Activated T-cell treated with anti-CD3 and anti-CD28 coated beads, Interleukin-2, amount 50 U/mL, for 72 hours (primary cell): Measurements from ENCODE around the gene LDLRAD4. TPM values are rescaled to one million over a fixed set of nuclear protein-coding genes. Genes with fewer than 3 reads are reported as not detected.

ENCODE experiments used
- ATAC-seq, 2 donors: fragments of 150-1000 bp; cut with Tn5 transposase; replicated peaks in 1 of 2; 2 replicates each; pipeline ENCODE4 v1.10.0; 2021; ENCODE audit warnings: moderate library complexity in 2 of 2, mild to moderate bottlenecking in 1 of 2
- DNase-seq, 2 donors: peaks; one replicate each; pipeline ENCODE4 v3.0.0; 2021 to 2022; ENCODE audit warnings: mixed read lengths in 1 of 2
- H3K27ac Mint-ChIP-seq: one replicate; pipeline ENCODE4 v1.8.0; 2022; ENCODE audit warnings: mild to moderate bottlenecking, moderate library complexity, mixed read lengths
- H3K27me3 Mint-ChIP-seq: one replicate; pipeline ENCODE4 v1.8.0; 2022; ENCODE audit warnings: low read depth, mixed read lengths
- H3K36me3 Mint-ChIP-seq, 2 donors: one replicate each; pipeline ENCODE4 v1.8.0; 2022; ENCODE audit warnings: mixed read lengths in 2 of 2, mild to moderate bottlenecking in 1 of 2; ENCODE audit not compliant: insufficient read depth in 2 of 2
- H3K4me1 Mint-ChIP-seq: one replicate; pipeline ENCODE4 v1.8.0; 2022; ENCODE audit warnings: low read depth, mixed read lengths
- H3K4me3 Mint-ChIP-seq, 2 donors: one replicate each; pipeline ENCODE4 v1.8.0; 2022; ENCODE audit warnings: mild to moderate bottlenecking in 2 of 2, mixed read lengths in 2 of 2, moderate library complexity in 2 of 2
- H3K9me3 Mint-ChIP-seq, 2 donors: one replicate each; pipeline ENCODE4 v1.8.0; 2022; ENCODE audit warnings: mixed read lengths in 2 of 2
- total RNA-seq, 2 donors: library from RNA; stranded (reverse); gene quantifications; one replicate each; pipeline ENCODE4 v1.2.3, GENCODE V29; 2022

Gene LDLRAD4
- total RNA-seq, 2 donors from 2014 or later: 46.0 to 47.2 TPM

DNA sequence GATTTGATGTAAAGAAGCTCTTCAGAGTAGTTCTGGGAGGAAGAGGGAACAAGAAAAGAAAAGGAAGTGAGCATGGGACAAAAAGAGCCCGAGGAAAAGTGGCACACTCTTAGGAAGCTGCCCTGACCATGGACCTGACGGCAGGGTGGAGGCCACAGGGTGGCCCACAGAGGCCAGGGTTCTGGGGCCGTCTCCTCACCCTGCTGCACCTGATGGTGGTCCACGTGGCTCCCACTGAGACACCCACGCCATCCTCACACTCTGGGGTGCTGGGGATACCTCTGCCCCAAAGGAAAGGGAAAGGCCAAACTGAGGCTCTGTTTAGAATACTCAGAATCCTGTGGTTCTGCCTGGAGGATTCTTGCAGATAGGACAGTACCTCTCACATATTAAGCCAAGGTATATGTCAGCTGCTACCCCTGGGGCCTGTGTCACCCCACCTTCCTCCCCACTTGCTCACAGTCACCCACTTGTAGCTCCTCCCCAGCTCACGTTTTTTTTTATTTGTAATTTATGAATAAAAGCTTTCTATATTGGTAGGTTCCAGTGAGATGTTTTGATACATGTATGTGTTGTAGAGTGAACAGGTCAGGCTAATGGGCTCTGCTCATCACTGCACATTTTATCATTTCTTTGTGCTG is 171.1 kb downstream of the LDLRAD4 start:
- H3K4me1 Mint-ChIP-seq: peaks cover 9% of the 10 kb centered on the region
- no peak overlapping the region for H3K4me3 Mint-ChIP-seq
- peaks cover 0 to 3% of the 10 kb centered on the region in 2 donors for H3K36me3 Mint-ChIP-seq
- H3K9me3 Mint-ChIP-seq: no peaks in the 10 kb centered on the region
- DNase-seq: no peak
- no peak overlapping the region for H3K27ac Mint-ChIP-seq
- no peak for ATAC-seq
- H3K27me3 Mint-ChIP-seq: no peaks in the 10 kb centered on the region

GRCh38 chr18:13390196-13390595 is 171.6 kb downstream of the LDLRAD4 start:
- Mint-ChIP-seq H3K9me3 (no peaks in the 10 kb centered on the region), H3K36me3 (peaks cover 0 to 3% of the 10 kb centered on the region in 2 donors), H3K4me1 (peaks cover 8% of the 10 kb centered on the region), H3K27ac (no peak overlapping the region), H3K4me3 (no peak overlapping the region), H3K27me3 (no peaks in the 10 kb centered on the region)
- ATAC-seq: peak in 1 of 2 donors; percentile 7
- no peak for DNase-seq

DNA sequence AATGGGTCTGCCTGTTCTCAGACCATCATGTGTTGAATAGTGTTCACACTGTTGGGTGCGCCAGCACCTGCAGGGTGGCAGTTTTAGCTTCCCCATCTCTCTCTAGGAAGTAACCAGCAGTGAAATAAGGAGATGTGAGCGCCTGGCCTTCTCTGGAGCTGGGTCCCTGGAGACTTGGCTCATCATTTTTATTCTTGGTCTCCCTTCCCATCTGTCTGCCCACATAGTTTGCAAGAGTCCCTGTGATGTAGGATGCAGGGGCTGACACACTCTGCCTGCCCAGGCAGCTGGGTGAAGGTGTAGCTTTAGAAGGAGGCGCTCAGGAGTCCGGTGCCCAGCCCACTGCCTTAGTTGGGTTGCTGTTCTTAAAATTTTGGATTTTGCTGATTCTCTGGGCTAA is 172.2 kb downstream of the LDLRAD4 start:
- H3K27me3 Mint-ChIP-seq: no peaks in the 10 kb centered on the region
- no peak for ATAC-seq
- peaks cover 0 to 3% of the 10 kb centered on the region in 2 donors for H3K36me3 Mint-ChIP-seq
- H3K4me3 Mint-ChIP-seq: no peak overlapping the region
- peaks cover 8% of the 10 kb centered on the region for H3K4me1 Mint-ChIP-seq
- no peak overlapping the region for H3K27ac Mint-ChIP-seq
- H3K9me3 Mint-ChIP-seq: no peaks in the 10 kb centered on the region
- DNase-seq: no peak

GRCh38 chr18:13392029-13392750 is 173.6 kb downstream of the LDLRAD4 start:
- no peak overlapping the region for H3K27ac Mint-ChIP-seq
- H3K4me3 Mint-ChIP-seq: no peak overlapping the region
- no peak for DNase-seq
- no peaks in the 10 kb centered on the region for H3K27me3 Mint-ChIP-seq
- H3K36me3 Mint-ChIP-seq: peaks cover 0 to 3% of the 10 kb centered on the region in 2 donors
- peaks cover 8% of the 10 kb centered on the region for H3K4me1 Mint-ChIP-seq
- H3K9me3 Mint-ChIP-seq: no peaks in the 10 kb centered on the region
- no peak for ATAC-seq

DNA sequence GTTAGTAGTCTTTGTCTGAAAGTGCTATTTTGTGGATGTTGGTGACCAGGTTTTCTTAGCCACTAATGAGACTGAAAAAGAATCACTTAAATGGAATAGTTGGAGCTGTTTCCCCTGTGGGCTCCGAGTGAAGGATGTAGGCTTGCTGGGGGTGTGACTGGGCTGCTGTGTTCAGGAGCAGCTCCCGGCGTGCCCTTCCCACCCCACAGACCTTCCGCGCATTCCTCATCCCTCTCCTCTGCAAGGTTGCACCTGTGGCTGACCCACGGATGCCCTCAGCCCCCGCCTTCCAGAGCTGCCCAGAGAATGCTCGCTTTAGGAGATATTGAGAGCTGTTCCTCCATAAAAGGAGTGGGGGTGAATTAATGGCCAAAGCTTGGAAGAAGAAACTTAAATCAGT is 174.3 kb downstream of the LDLRAD4 start:
- Mint-ChIP-seq H3K4me3 (no peak overlapping the region), H3K27me3 (no peaks in the 10 kb centered on the region), H3K9me3 (no peaks in the 10 kb centered on the region), H3K27ac (no peak overlapping the region), H3K4me1 (peaks cover 8% of the 10 kb centered on the region), H3K36me3 (peaks cover 0 to under 1% of the 10 kb centered on the region in 2 donors)
- no peak for DNase-seq
- no peak for ATAC-seq

GRCh38 chr18:13393338-13393737 is 174.8 kb downstream of the LDLRAD4 start:
- Mint-ChIP-seq H3K4me1 (peaks cover 8% of the 10 kb centered on the region), H3K36me3 (no peaks in the 10 kb centered on the region), H3K27ac (no peak overlapping the region), H3K9me3 (no peaks in the 10 kb centered on the region), H3K4me3 (no peak overlapping the region), H3K27me3 (no peaks in the 10 kb centered on the region)
- ATAC-seq (no peak), DNase-seq (no peak)

DNA sequence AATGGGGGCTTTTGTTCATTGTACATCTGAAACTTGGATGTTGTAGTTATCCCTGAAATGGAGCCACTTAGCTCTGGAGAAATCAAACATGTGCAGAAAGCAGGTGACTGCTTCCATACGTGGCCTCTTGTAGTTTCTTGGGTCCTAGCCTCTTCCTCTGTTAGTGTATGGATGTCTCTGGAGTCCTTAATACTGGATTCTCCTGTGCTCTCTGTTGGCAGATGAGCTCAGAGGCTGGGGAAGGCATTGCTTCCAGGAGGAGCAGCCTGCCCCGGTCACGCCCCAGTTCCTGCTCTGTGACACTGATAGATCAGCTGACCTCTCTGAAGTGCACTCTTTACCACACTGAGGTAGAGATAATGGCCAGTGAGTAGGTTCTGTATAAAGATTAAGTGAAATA is 176.2 kb downstream of the LDLRAD4 start:
- no peak for ATAC-seq
- H3K4me1 Mint-ChIP-seq: peaks cover 8% of the 10 kb centered on the region
- no peak overlapping the region for H3K27ac Mint-ChIP-seq

DNA sequence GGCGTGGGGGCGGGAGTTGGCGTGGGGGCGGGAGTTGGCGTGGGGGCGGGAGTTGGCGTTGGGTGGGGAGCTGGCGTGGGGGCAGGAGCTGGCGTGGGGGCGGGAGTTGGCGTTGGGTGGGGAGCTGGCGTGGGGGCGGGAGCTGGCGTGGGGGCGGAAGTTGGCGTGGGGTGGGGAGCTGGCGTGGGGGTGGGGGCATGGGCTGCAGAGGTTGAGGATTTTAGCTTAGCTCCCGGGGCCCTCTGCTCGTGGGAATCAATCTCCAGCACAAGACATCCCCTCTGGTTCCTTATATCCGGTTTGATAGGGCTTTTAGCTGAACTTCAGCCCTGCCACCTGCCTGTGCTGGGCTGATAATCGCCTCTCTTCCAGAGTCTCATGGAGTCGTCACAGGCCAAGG is 177.0 kb downstream of the LDLRAD4 start:
- no peaks in the 10 kb centered on the region for H3K36me3 Mint-ChIP-seq
- peaks cover 13% of the 10 kb centered on the region for H3K4me1 Mint-ChIP-seq
- no peak for ATAC-seq
- H3K9me3 Mint-ChIP-seq: no peaks in the 10 kb centered on the region
- no peak overlapping the region for H3K4me3 Mint-ChIP-seq
- H3K27me3 Mint-ChIP-seq: no peaks in the 10 kb centered on the region
- H3K27ac Mint-ChIP-seq: no peak overlapping the region
- no peak for DNase-seq

More for the DNA sequence above, 176.2 kb downstream of the LDLRAD4 start:
- Mint-ChIP-seq H3K9me3 (no peaks in the 10 kb centered on the region), H3K4me3 (no peak overlapping the region), H3K36me3 (no peaks in the 10 kb centered on the region), H3K27me3 (no peaks in the 10 kb centered on the region)
- no peak for DNase-seq

DNA sequence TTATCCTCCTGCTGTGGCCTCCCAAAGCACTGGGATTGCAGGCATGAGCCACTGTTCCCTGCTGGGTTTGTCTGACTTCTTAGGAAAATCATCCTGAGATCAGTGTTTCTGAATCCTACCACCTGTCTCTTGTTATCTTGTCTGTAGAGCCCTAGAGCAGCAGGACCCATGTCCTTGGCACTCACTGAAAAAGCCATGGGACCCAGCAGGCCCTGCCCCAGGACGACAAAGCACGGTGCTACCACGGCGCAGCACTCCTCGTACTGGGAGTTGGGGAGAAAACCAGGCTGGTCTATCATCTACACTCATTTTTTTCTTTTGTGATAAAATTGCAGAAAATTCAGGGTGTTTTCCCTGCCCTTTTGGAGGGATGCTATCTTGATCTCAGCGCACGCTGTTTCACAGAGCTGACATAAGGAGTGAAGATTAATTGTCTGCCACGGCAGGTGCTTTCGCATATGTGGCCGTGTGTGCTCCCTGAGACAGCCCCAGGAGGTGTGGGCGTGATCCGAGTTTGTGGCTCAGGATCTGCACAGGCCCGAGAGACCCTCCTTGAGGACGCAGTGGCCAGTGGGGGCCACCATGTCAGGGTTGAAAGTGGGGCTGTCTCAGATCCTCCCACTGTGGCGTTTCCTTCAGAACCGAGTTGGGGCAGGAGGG is 179.1 kb downstream of the LDLRAD4 start:
- Mint-ChIP-seq H3K4me3 (no peak overlapping the region), H3K27ac (no peak overlapping the region), H3K36me3 (peaks cover 0 to 3% of the 10 kb centered on the region in 2 donors), H3K27me3 (no peaks in the 10 kb centered on the region), H3K4me1 (peaks cover 31% of the 10 kb centered on the region), H3K9me3 (no peaks in the 10 kb centered on the region)
- no peak for DNase-seq
- ATAC-seq: no peak

GRCh38 chr18:13398631-13399030 is 180.1 kb downstream of the LDLRAD4 start:
- Mint-ChIP-seq H3K27me3 (no peaks in the 10 kb centered on the region), H3K9me3 (no peaks in the 10 kb centered on the region), H3K36me3 (peaks cover 0 to 3% of the 10 kb centered on the region in 2 donors), H3K27ac (no peak overlapping the region), H3K4me3 (no peak overlapping the region), H3K4me1 (peaks cover 29% of the 10 kb centered on the region)
- DNase-seq (no peak), ATAC-seq (no peak)

DNA sequence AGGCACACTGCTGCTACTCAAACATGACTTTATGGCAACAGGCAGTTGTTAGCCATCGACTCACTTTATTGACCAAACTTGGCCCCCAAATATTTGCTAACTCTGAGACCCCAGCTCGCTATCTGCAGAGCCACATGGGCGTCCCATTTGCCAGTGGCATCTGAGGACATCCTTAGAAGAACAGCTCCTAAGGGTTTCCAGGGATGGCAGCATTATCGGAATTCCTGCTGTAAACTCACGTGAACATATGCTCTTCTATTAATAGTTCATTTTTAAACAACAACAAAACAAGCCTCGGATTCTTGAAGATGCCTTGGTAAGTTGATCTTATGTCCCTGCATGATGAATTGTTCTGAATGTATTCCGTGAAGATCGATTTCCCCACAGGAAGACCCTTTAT is 181.0 kb downstream of the LDLRAD4 start:
- H3K36me3 Mint-ChIP-seq: peaks cover 0 to 3% of the 10 kb centered on the region in 2 donors
- no peaks in the 10 kb centered on the region for H3K9me3 Mint-ChIP-seq
- H3K4me3 Mint-ChIP-seq: no peak overlapping the region
- no peak overlapping the region for H3K27ac Mint-ChIP-seq
- peaks cover 25% of the 10 kb centered on the region for H3K4me1 Mint-ChIP-seq
- DNase-seq: no peak
- no peaks in the 10 kb centered on the region for H3K27me3 Mint-ChIP-seq
- no peak for ATAC-seq

GRCh38 chr18:13400636-13401315 is 182.2 kb downstream of the LDLRAD4 start:
- Mint-ChIP-seq H3K27me3 (no peaks in the 10 kb centered on the region), H3K36me3 (peaks cover 0 to 3% of the 10 kb centered on the region in 2 donors), H3K4me1 (peaks cover 25% of the 10 kb centered on the region), H3K9me3 (no peaks in the 10 kb centered on the region), H3K27ac (no peak overlapping the region), H3K4me3 (no peak overlapping the region)
- ATAC-seq (no peak), DNase-seq (no peak)

DNA sequence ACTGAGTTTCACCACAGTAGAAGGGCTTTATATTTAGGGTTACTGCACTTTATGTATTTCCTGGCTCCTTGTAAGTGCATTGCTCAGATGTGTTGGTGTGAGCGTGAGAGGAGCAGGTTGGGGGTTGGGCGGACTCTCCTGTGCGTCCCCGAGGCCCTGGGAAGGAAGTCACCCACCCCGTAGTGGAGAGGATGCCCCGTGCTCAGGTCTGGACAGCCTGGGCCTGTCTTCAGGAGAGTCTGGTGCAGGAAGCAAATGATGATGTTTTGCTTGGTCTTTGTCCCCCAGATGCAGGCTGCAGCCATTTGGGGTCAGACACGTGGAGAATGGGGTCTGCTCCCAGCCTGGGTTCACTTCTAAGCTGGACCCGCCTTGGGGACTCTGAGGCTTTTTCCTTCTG is 182.8 kb downstream of the LDLRAD4 start:
- Mint-ChIP-seq H3K27me3 (no peaks in the 10 kb centered on the region), H3K27ac (no peak overlapping the region), H3K9me3 (no peaks in the 10 kb centered on the region), H3K36me3 (peaks cover 0 to 3% of the 10 kb centered on the region in 2 donors), H3K4me3 (no peak overlapping the region), H3K4me1 (peaks cover 25% of the 10 kb centered on the region)
- ATAC-seq (peak in 1 of 2 donors; percentile 38), DNase-seq (no peak)
